Right ventricle myocardium superior (tissue), 1 donor: Measurements from ENCODE around the gene PDAP1. TPM values are rescaled to one million over a fixed set of nuclear protein-coding genes. Genes with fewer than 3 reads are reported as not detected.
"Not testable (repeated sequence)": the region's sequence is repeated elsewhere in the genome, so short reads cannot be mapped to it uniquely, and the experiment has no call there.

ENCODE experiments used
- ATAC-seq: fragments of 200-7000 bp; cut with Tn5 transposase; one replicate; pipeline ENCODE4 v1.9.1; 2020; ENCODE audit warnings: mild to moderate bottlenecking; ENCODE audit not compliant: poor library complexity
- DNase-seq: peaks from one replicate; pipeline ENCODE4 v3.0.0-alpha.2; 2020
- intact Hi-C: fragments of 100-400 bp; cut with DNase I; formaldehyde crosslinking; loops from one replicate; pipeline ENCODE4 v1.11.2; 2022
- total RNA-seq: library from RNA; stranded (reverse); fragmentation: NEBNext Ultra II Directional; extraction: Animal tissue kit (Norgen Biotek cat#: 25700); gene quantifications from one replicate; pipeline ENCODE4 v1.2.1, GENCODE V29; 2021
- donor health status: DM: no; HTN: yes; CAD: no; lungs with severe emphysema.

The PDAP1 gene
- total RNA-seq, 1 donor from 2014 or later: 97.7 TPM

DNA sequence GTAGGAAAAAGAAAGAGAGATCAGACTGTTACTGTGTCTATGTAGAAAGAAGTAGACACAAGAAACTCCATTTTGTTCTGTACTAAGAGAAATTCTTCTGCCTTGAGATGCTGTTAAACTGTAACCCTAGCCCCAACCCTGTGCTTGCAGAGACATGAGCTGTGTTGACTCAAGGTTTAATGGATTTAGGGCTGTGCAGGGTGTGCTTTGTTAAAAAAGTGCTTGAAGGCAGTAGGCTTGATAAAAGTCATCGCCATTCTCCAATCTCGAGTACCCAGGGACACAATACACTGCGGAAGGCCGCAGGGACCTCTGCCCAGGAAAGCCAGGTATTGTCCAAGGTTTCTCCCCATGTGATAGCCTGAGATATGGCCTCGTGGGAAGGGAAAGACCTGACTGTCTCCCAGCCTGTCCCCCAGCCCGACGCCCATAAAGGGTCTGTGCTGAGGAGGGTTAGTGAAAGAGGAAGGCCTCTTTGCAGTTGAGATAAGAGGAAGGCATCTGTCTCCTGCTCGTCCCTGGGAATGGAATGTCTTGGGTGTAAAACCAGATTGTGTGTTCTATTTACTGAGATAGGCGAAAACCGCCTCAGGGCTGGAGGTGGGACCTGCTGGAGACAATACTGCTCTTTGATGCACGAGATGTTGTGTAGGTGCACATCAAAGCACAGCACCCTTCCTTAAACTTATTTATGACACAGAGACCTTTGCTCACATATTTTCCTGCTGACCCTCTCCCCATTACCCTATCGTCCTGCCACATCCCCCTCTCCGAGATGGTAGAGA lies 23.6 kb upstream of the PDAP1 start:
- DNase-seq, intact Hi-C loops, ATAC-seq: not testable (repeated sequence)

DNA sequence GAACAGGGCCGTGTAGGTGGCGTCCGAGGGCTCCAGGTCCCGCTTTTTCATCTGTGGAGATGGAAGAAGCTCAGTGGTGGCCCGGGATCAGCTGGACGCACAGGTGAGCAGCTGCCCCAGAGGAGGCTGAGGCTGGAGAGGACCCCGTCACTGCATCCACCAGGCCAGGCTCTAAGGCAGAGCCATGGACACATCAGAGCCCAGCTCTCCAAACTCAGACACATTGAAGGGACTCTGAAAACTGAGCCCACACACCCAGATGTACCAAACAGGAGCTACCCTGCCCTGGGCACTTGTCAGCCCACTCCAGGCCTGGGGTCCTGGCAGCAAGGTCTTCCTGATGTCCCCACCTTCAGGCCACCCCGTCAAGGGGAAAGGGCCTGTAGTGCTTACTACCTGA lies 21.4 kb upstream of the PDAP1 start:
- ATAC-seq: no peak
- intact Hi-C loops: no loop called here
- no peak for DNase-seq

DNA sequence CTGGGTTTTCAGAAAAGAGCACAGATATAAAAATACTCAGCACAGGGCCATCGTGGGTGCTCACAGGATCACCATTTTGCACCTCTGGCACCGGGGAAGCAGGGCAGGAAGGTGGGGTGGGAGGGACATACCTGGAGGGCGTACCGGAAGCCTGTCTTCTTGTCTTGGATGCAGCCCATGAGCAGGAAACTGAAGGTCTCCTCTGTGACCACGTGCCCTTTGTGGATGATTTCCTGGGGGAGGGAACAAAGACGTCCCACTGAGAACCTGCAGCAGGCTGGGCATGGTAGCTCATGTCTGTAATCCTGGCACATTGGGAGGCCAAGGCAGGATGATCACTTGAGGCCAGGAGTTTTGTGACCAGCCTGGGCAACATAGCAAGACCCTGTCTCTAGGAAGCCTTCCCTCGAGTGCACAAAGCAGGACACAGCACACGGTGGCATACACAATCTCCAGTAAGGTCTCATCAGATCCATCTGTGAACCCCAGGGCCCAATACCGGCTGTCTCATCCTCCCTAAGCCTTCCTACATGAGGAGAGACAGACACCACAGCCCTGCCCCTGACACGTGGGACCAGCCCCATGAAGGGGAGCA lies 20.7 kb upstream of the PDAP1 start:
- DNase-seq: no peak
- intact Hi-C loops: no loop called here
- ATAC-seq: no peak

DNA sequence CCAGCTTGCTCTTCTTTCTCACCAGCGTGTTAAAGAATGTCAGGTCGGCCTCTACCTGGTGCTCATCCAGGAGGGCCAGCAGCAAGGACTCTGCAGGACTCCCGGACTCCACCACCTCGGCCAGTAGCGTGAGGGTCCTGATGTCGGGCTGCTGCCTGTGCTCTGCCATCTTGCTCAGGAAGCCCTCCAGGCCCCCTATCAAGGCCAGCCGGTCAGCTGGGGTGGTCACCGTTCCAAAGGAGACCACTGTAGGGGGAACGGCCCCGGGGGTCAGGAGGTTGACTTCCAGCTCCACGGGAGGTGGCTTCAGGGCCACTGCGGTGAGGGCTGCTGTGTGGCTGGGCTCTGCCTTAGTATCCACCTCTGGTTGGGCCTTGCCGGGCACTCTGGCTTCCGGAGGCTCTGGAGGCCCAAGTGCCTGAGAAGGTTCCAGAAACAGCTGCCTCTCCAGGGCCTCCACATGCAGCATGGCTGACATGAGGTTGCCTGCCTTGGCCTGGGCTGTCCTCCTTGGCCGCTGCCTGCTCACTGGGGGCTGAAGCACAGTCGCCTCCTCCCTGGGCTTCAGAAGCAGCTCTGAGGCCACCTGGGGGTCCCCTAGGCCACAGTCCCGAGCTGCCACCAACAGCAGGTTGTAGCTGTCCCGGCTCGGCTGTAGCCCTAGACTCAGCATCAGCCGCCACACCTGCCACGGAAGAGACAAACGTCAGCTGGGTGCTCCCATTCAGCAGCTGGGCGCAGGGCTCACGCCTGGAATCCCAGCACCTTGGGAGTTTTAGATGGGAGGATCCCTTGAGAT lies 16.7 kb upstream of the PDAP1 start:
- no peak for ATAC-seq
- DNase-seq: no peak
- intact Hi-C loops: no loop called here

DNA sequence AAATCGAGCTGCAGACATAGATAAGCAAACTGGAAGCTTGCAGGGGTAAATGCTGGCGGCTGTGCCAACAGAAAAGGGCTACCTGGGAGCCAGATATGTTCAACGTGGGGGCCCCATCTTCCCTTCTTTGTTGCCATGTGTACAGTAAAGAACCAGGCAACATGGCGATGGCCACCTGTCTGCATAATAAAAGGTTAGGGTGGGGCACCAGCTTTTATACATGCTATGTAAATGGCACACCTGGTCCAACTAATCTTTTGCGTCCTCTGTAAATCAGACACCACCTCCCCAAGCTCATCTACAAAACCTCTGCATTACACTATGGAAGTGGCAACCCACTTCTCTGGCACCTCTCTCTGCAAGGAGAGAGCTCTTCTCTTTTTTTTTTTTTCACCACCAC lies 14.2 kb upstream of the PDAP1 start:
- DNase-seq (no peak), ATAC-seq (no peak)
- intact Hi-C loops: no loop called here

DNA sequence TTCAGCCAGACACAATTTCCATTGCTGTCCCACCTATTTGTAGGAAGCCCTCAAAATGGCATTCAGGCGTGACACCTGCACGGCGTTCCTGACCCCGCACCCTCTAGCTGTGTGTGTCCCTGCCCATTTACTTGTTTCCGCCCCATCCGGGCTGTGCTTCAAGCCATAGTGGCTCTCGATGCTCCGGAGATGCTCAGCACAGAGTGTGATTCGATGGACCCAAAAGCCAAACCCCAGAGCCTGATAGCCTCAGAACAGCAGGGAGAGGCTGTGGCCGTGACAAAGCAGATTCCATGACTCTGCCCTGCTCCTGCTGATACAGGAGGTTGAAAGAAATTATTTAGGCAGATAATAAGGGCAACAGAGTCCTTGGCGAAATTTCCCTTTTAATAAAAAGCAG lies 13.8 kb upstream of the PDAP1 start:
- DNase-seq (no peak), ATAC-seq (no peak)
- intact Hi-C loops: no loop called here

DNA sequence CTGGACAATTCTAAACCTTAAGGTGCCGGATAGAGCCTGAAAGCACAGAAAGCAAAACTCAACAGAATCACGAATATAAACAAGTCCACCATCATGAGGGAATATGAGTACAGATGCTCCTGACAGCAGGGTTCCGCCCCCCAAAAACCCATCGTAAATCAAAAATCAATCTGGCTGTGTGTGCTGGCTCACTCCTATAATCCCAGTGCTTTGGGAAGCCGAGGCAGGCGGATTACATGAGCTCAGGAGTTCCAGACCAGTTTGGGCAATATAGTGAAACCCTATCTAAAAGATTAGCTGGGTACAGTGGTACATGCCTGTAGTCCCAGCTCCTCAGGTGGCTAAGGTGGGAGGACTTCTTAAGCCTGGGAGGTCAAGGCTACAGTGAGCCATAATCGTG lies 12.6 kb upstream of the PDAP1 start:
- DNase-seq: no peak
- intact Hi-C loops: no loop called here

DNA sequence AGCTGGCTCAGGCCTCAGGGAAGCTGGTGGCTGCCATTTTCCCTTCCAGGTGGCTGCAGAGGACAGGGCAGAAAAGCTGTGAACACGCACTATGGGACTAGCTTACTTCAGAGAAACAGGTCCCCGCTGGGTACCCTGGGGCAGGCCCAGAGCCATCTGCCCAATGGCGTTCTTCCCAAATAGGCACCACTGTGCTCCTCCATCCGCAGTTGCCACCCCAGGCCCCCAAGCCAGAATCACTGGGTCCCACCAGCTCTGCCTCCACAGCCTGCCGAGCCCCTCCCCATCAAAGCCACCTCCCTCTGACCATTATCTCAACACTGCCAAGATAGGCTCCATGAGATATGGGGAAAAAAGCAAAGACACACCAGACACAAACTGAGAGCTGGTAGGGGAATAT lies 11.8 kb upstream of the PDAP1 start:
- intact Hi-C loops: no loop called here
- ATAC-seq (no peak), DNase-seq (no peak)

More for the DNA sequence above, 12.6 kb upstream of the PDAP1 start:
- no peak for ATAC-seq

DNA sequence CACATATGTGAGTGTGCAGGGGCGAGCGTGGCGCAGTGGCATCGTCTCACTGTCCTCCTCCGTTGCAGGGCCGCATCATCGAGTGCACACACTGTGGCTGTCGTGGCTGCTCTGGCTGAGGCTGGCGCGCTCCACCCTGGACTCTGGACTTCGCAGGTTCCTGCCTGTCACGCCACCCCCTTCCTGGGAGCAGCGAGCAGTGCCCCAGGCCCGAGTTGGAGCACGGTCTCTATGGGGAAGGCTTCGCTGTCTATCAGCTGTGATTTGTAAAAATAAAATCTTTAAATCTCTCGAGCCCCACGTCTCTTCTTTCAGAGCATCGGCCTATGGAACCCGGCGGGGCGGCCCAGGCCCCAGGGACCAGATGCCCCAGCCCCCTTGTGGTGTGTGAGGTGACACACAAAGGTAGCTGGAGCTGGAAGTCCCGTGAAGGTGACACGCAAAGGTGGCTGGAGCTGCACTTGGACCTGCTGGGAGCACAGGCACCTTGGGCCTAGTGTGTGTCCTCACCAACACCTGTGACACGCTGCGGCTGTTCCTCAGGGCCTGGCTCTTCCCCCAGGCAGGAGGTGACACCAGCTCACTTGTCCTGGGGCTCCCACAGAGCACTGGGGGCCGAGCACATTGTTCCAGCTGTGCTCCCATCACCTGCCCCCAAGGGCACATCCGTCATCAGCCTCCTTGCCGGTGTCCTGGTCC lies 11.1 kb upstream of the PDAP1 start:
- intact Hi-C loops: no loop called here
- no peak for ATAC-seq
- no peak for DNase-seq

DNA sequence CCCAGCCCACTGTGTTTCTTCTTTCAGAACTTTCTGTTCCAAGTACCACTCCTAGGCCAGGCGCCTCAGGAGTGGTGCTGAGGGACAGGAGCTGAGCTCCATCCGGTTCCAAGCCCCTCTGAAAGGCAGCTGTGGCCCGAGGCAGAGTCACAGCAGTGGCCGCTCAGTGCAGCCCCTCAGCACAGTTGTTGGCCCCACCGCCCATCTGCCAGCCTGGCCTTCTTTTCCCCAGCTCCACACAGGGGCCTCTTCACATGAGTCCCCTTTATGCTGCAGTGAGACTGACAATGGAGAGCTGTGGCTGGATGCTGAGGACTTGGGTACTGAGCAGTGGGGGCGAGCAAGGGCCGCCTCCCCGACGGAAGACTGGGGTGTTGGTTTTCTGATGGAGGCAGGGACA lies 9.9 kb upstream of the PDAP1 start:
- DNase-seq: no peak
- intact Hi-C loops: no loop called here
- ATAC-seq: no peak

DNA sequence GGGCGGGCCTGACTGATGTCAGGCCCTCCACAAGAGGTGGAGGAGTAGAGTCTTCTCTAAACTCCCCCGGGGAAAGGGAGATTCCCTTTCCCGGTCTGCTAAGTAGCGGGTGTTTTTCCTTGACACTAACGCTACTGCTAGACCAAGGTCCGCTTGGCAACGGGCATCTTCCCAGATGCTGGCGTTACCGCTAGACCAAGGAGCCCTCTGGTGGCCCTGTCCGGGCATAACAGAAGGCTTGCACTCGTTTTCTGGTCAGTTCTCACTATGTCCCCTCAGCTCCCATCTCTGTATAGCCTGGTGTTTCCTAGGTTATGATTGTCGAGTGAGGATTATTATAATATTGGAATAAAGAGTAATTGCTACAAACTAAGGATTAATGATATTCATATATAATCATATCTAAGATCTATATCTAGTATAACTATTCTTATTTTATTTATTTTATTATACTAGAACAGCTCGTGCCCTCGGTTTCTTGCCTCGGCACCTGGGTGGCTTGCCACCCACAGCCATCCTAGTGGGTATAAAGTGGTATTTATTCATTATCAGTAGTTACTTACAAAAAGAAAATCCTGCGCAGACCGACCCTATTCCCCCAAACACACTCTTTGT lies 7.2 kb upstream of the PDAP1 start:
- intact Hi-C loops, ATAC-seq: not testable (repeated sequence)
- peak; percentile 79 for DNase-seq

DNA sequence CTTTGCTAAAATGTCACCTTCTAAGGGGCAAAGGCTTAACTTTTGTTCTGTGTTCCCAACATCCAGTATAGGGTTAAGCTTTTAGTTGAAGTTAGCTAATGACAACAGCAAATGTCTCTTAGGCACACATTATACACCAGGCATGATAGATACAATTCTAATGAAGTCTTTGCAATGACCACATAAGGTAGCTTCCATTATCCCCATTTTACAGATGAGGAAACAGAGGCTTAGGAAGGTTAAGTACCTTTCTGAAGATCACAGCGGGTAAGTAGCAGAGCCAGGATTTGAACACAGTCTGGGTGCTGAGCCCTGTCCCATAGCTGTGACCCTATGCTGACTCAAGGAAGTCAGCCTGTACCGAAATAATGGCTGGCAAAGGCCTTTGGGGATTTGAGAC lies 2.2 kb upstream of the PDAP1 start:
- intact Hi-C loops: no loop called here
- DNase-seq (no peak), ATAC-seq (no peak)

DNA sequence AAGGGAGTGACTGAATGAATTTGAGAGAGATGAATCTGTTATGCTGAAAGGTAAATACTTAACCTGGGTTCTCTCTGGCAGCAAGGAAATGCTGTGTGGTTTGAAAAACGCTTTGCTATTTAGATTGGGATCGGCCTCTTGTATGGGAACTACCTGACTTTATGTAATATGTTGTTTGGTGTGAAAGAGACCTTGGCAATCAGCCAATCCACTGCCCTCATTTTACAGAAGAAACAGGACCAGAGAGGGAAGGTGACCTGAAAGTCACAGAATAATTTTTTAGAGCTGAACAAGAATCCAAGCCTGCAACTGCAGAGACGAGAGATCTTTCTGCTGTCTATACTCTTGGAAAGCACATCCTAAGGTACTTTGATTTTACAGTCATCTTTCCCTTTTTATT lies 1.4 kb upstream of the PDAP1 start:
- intact Hi-C loops: loop anchor here (5.0 kb wide), 1 partner anchor 38 kb away; the partner anchor contains the start of gene ARPC1B
- DNase-seq (no peak), ATAC-seq (no peak)

DNA sequence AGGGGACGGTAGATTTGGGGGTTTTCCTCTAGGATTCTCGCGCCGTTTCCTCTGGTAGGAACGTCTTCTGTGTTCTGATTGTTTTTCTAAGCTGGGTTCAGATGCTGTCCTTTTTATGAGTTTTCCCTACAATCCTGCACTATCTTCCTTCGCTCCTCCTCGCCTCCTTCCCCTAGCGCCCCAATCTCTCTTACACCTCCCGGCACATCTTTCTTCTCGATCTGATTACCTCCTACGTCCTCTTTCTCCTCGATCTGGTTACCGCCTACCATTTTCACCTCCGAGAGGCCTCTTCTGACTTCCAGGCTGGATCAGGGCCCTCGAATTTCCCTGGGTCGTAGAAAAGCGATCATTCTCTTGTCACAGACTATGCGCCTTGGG lies 785 bp upstream of the PDAP1 start:
- no peak for DNase-seq
- intact Hi-C loops: loop anchor here (5.0 kb wide), 1 partner anchor 37 kb away; the partner anchor contains the start of gene ARPC1B
- ATAC-seq: no peak

DNA sequence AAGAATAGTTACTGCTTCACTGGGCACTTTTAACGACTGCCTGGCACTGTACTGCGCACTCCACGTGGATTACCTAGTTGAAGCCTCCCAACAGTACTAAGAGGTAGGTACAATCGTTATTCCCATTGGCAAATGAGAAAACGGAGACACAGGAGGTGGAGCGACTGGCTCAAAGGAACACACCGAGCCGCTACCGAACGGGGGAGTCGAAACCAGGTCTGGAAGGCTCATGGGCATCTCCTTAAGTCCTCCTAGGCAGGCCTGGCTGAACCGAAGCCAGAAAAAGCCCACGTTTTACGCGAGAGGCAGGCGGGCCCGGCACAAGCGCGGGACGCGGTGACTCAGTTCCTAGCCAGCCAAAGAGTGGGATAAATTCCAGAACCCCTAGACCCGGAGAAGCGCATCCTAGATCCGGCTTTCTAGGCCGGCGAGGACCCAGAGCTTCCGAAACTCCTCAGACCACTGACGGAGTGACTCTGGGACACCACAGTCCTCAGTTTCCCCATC lies 472 bp downstream of the PDAP1 start:
- intact Hi-C loops: loop anchor here (5.0 kb wide), 1 partner anchor 36 kb away; the partner anchor contains the start of gene ARPC1B
- ATAC-seq (peak; percentile 18), DNase-seq (peak; percentile 69)

DNA sequence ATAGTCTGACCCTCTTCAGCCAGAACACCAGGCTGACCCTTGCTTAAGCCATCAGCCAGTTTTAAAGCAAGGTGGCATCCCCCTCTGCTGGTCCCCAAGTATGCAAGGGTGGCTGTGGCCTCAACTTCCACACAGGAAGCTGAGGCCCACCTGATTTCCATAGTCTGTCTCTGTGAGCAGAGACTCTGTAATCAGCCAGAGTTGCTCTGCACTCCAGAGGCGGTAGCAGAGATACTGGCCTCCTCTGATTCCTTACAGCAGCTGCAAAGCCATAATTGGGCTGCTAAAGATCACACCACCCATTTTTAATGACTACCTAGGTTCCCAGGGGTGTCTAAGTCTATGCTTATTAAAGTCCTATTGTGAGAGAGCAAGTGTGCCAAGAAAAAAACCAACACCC lies 1.8 kb downstream of the PDAP1 start:
- intact Hi-C loops: loop anchor here (5.0 kb wide), 1 partner anchor 34 kb away; the partner anchor contains the start of gene ARPC1B
- DNase-seq (no peak), ATAC-seq (no peak)

DNA sequence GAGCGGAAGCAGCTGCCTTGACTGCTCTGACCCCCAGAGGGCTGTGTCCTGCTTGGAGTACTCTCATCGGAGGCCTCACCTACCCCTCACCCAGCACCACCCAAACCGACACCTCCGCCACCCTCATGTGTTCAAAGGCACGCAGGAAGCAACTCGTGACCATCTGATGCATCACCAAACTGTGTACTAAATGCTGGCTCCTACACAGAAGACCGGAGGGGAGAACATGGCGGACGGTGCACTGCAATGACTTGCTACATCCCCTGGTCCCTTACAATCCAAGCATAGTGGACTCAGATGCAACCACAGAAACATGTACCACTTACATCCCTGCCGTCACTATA lies 3.4 kb downstream of the PDAP1 start:
- no peak for DNase-seq
- ATAC-seq: no peak
- intact Hi-C loops: loop anchor here (5.0 kb wide), 1 partner anchor 33 kb away; the partner anchor contains the start of gene ARPC1B

DNA sequence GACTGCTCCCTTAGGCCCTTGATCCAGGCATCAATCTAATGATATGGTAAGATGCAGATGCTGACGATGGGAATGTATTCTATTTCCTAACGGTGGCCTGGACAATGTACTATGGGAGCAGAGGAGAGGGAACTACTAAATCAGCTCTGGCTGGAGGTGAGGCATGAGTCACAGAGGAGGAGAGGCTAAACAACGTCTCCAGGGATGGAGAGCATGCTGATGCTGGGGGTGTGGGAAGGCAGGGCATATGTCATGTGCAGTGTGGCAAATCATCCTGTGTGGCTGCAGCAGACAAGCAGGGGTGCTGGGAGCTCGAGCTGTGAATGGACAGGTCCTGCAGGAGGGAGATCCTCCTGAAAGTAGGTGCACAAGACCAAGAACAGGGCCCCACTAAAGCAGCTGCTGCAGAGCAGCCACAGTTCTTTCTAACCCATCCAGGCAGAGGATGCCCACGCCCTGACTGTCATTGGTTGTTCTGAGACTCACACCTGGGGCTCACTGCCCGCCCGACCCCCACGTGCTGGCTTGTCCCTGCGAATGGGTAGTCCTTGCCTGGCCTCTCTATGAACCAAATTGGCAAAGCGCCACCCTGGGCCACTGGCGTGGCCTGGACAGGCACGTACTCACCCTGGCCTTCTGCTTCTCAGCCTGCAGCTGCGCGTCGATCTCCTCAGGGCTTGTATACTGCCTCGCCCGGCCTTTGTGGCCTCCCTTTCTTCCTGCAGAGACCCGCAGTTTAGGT lies 4.0 kb downstream of the PDAP1 start:
- intact Hi-C loops: no loop called here
- DNase-seq: peak; percentile 56
- ATAC-seq: no peak
